Endodermal cell (in vitro differentiated cells): ENCODE data around the gene TYK2. TPM values are rescaled to one million over a fixed set of nuclear protein-coding genes. Genes with fewer than 3 reads are reported as not detected.
"Not testable (repeated sequence)": the region's sequence is repeated elsewhere in the genome, so short reads cannot be mapped to it uniquely, and the experiment has no call there.

Experiments
- DNase-seq: peaks from one replicate; pipeline ENCODE4 v3.0.0-alpha.2; 2017
- H3K27ac ChIP-seq: 2 replicates; pipeline ENCODE4 v1.5.1; 2013; ENCODE audit warnings: mild to moderate bottlenecking, low read depth, low read length, moderate library complexity
- H3K27me3 ChIP-seq: 2 replicates; pipeline ENCODE4 v1.6.1; 2013; ENCODE audit warnings: mild to moderate bottlenecking, low read length, moderate library complexity; ENCODE audit not compliant: insufficient read depth, control insufficient read depth, poor library complexity, severe bottlenecking
- H3K36me3 ChIP-seq: 2 replicates; pipeline ENCODE4 v1.7.0; 2013; ENCODE audit warnings: mild to moderate bottlenecking, low read length, moderate library complexity; ENCODE audit not compliant: control insufficient read depth, insufficient read depth
- H3K4me1 ChIP-seq: one replicate; pipeline ENCODE4 v1.7.0; 2013; ENCODE audit warnings: low read length; ENCODE audit not compliant: control insufficient read depth, insufficient read depth
- H3K4me3 ChIP-seq: 2 replicates; pipeline ENCODE4 v1.5.1; 2013; ENCODE audit warnings: mild to moderate bottlenecking, low read length, moderate library complexity
- H3K9ac ChIP-seq: 2 replicates; pipeline ENCODE4 v1.6.1; 2013; ENCODE audit warnings: mild to moderate bottlenecking, low read length, moderate library complexity; ENCODE audit not compliant: poor library complexity, severe bottlenecking; ENCODE audit errors: extremely low read depth
- H3K9me3 ChIP-seq: 2 replicates; pipeline ENCODE4 v1.6.1; 2013; ENCODE audit warnings: mild to moderate bottlenecking, low read length, moderate library complexity; ENCODE audit not compliant: control insufficient read depth
- H3K27ac Mint-ChIP-seq: 2 replicates; pipeline ENCODE4 v1.8.0; 2020; ENCODE audit warnings: mixed read lengths
- H3K27me3 Mint-ChIP-seq: 2 replicates; pipeline ENCODE4 v1.8.0; 2021; ENCODE audit warnings: mild to moderate bottlenecking, mixed read lengths; ENCODE audit not compliant: insufficient read depth
- H3K36me3 Mint-ChIP-seq: 2 replicates; pipeline ENCODE4 v1.8.0; 2020; ENCODE audit warnings: low read depth, mixed read lengths
- H3K4me1 Mint-ChIP-seq: 2 replicates; pipeline ENCODE4 v1.8.0; 2020; ENCODE audit warnings: mixed read lengths
- H3K4me3 Mint-ChIP-seq: 2 replicates; pipeline ENCODE4 v1.8.0; 2020; ENCODE audit warnings: mild to moderate bottlenecking, moderate library complexity, mixed read lengths
- H3K9me3 Mint-ChIP-seq: 2 replicates; pipeline ENCODE4 v1.8.0; 2020; ENCODE audit warnings: mild to moderate bottlenecking, mixed read lengths
- CTCF ChIP-seq: fragments of 200-600 bp; sonication (generic); conservative IDR thresholded peaks from 2 replicates; pipeline ENCODE4 v1.5.0; 2021; ENCODE audit warnings: antibody characterized with exemption, mild to moderate bottlenecking
- WGBS, 2 experiments: methylation state at CpG; one replicate each; pipeline versions ENCODE4 v1.1.5 to v1.1.7; 2013; ENCODE audit warnings: missing lambda C conversion rate in 2 of 2, mixed read lengths in 1 of 2; ENCODE audit not compliant: insufficient coverage in 1 of 2, insufficient read length in 1 of 2; 5-methylcytosine and 5-hydroxymethylcytosine counted together
- total RNA-seq, 2 donors: library from RNA; stranded (reverse); fragmentation: NEBNext Ultra II Directional in 1 of 2; extraction: Animal tissue kit (Norgen Biotek cat#: 25700) in 1 of 2; gene quantifications; 2 replicates in 1 of 2; 3 replicates in 1 of 2; pipeline ENCODE4 v1.2.1, GENCODE V29; 2021

Gene TYK2
- total RNA-seq, 2 donors from 2014 or later, result 63.5 to 65.8 TPM

GRCh38 chr19:10374931-10375330 is 5.4 kb downstream of the TYK2 start:
- Mint-ChIP-seq H3K27me3 (no peaks in the 10 kb centered on the region), H3K9me3 (no peaks in the 10 kb centered on the region), H3K4me1 (peaks cover 6% of the 10 kb centered on the region), H3K27ac (no peak overlapping the region), H3K4me3 (no peak overlapping the region), H3K36me3 (peaks cover 23% of the 10 kb centered on the region)
- Histone ChIP-seq H3K4me3 (no peak overlapping the region), H3K9me3 (no peaks in the 10 kb centered on the region), H3K4me1 (no peaks in the 10 kb centered on the region), H3K27me3 (no peaks in the 10 kb centered on the region), H3K9ac (no peak overlapping the region), H3K27ac (no peak overlapping the region), H3K36me3 (peaks cover 10% of the 10 kb centered on the region)
- 93 to 94% methylated on average over 2 to 5 of the region's 5 CpGs for WGBS, 2 experiments
- no peak for DNase-seq
- TF ChIP-seq CTCF, result no peak

DNA sequence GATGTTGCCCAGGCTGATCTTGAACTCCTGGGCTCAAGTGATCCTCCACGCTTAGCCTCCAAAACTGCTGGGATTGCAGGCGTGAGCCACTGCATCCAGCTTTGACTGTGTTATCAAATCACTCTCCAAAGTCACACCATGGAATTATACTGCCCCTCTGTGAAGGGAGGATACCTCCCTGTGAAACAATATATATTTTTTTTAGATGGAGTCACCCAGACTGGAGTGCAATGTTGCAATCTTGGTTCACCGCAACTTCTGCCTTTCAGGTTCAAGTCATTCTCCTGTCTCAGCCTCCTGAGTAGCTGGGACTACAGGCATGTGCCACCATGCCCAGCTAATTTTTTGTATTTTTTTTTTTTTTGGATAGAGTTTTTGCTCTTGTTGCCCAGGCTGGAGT is 7.7 kb downstream of the TYK2 start:
- Histone ChIP-seq H3K27me3 (no peaks in the 10 kb centered on the region), H3K9me3 (no peaks in the 10 kb centered on the region), H3K27ac (no peak overlapping the region), H3K4me1 (no peaks in the 10 kb centered on the region), H3K36me3 (peaks cover 14% of the 10 kb centered on the region), H3K4me3 (no peak overlapping the region), H3K9ac (no peak overlapping the region)
- no peak for TF ChIP-seq CTCF
- no peaks in the 10 kb centered on the region for H3K4me1 Mint-ChIP-seq
- no peak for DNase-seq
- peaks cover 41% of the 10 kb centered on the region for H3K36me3 Mint-ChIP-seq
- H3K27ac Mint-ChIP-seq, result no peak overlapping the region
- no peak overlapping the region for H3K4me3 Mint-ChIP-seq
- no peaks in the 10 kb centered on the region for H3K9me3 Mint-ChIP-seq
- H3K27me3 Mint-ChIP-seq, result no peaks in the 10 kb centered on the region
- WGBS, 2 experiments, result 92 to 96% methylated on average over 3 of the region's 3 CpGs

- no peaks in the 10 kb centered on the region for H3K9me3 Mint-ChIP-seq
- Histone ChIP-seq H3K36me3 (peaks cover 29% of the 10 kb centered on the region), H3K4me3 (no peak overlapping the region), H3K27me3 (no peaks in the 10 kb centered on the region), H3K9me3 (no peaks in the 10 kb centered on the region), H3K27ac (no peak overlapping the region), H3K9ac (no peak overlapping the region), H3K4me1 (no peaks in the 10 kb centered on the region)
- H3K27ac Mint-ChIP-seq, result no peak overlapping the region
- no peak for TF ChIP-seq CTCF
- H3K36me3 Mint-ChIP-seq, result peaks cover 52% of the 10 kb centered on the region
- H3K4me1 Mint-ChIP-seq, result no peaks in the 10 kb centered on the region
- H3K27me3 Mint-ChIP-seq, result no peaks in the 10 kb centered on the region
- H3K4me3 Mint-ChIP-seq, result no peak overlapping the region
- peak; percentile 59 for DNase-seq
- WGBS, 2 experiments, result 91 to 92% methylated on average over 9 to 15 of the region's 15 CpGs
Observed at GRCh38 chr19:10368101-10368803, 12.1 kb downstream of the TYK2 start.

- DNase-seq, H3K4me3 ChIP-seq, H3K4me1 ChIP-seq, H3K27me3 ChIP-seq, H3K9ac ChIP-seq, H3K9me3 Mint-ChIP-seq, H3K4me1 Mint-ChIP-seq, H3K9me3 ChIP-seq, H3K27me3 Mint-ChIP-seq, H3K27ac Mint-ChIP-seq, H3K27ac ChIP-seq, H3K4me3 Mint-ChIP-seq: not testable (repeated sequence)
- H3K36me3 Mint-ChIP-seq, result peaks cover 57% of the 10 kb centered on the region
- H3K36me3 ChIP-seq, result peaks cover 29% of the 10 kb centered on the region
- WGBS, 2 experiments, result 93 to 100% methylated on average over 4 of the region's 4 CpGs
Observed at GRCh38 chr19:10366950-10367512, 13.3 kb downstream of the TYK2 start.
